DMS 273 (cell line): ENCODE data around the gene CTSW.
A peak's percentile ranks its signal among the peaks of the same experiment; 100 is the strongest.

Experiments
- DNase-seq: peaks from one replicate; lab custom pipeline; 2025; ENCODE audit not compliant: unreplicated experiment; lab: John Stamatoyannopoulos, UW

The CTSW gene

GRCh38 chr11:65855927-65856363 lies 23.7 kb upstream of the CTSW start:
- no peak for DNase-seq

- DNase-seq, result peak; percentile 82
Measured at GRCh38 chr11:65856689-65857499, 22.7 kb upstream of the CTSW start.

GRCh38 chr11:65857500-65857852 lies 22.2 kb upstream of the CTSW start:
- DNase-seq, result peak; percentile 81

- DNase-seq, result peak; percentile 98
Measured at GRCh38 chr11:65857853-65858680, 21.6 kb upstream of the CTSW start, which contains the start of gene CFL1. Gene CFL1 (minus strand): TSS chr11:65858180. CDS start chr11:65858099, 81 bp downstream.

- DNase-seq, result peak; percentile 56
Measured at GRCh38 chr11:65858681-65859087, 21.0 kb upstream of the CTSW start.

- DNase-seq, result peak; percentile 99
Measured at GRCh38 chr11:65859095-65859811, 20.4 kb upstream of the CTSW start.

GRCh38 chr11:65859812-65860277 lies 19.8 kb upstream of the CTSW start:
- no peak for DNase-seq

- peak; percentile 99 for DNase-seq
Measured at GRCh38 chr11:65860278-65861164, 19.1 kb upstream of the CTSW start, which contains the start of gene MUS81. Gene MUS81 (plus strand): TSS chr11:65860433. CDS start chr11:65860754, 321 bp downstream.

- peak; percentile 56 for DNase-seq
Measured at GRCh38 chr11:65861165-65861505, 18.5 kb upstream of the CTSW start.

GRCh38 chr11:65861533-65862183 lies 18.0 kb upstream of the CTSW start:
- no peak for DNase-seq

GRCh38 chr11:65862191-65862735 lies 17.4 kb upstream of the CTSW start:
- DNase-seq, result no peak

- DNase-seq, result no peak
Measured at GRCh38 chr11:65862941-65863888, 16.4 kb upstream of the CTSW start.

GRCh38 chr11:65863889-65864705 lies 15.5 kb upstream of the CTSW start:
- no peak for DNase-seq

GRCh38 chr11:65864706-65865471 lies 14.7 kb upstream of the CTSW start:
- no peak for DNase-seq

- no peak for DNase-seq
Measured at GRCh38 chr11:65865550-65866172, 14.0 kb upstream of the CTSW start.
